Osteocyte (in vitro differentiated cells): ENCODE data around the gene GJA3. TPM values are rescaled to one million over a fixed set of nuclear protein-coding genes. Genes with fewer than 3 reads are reported as not detected.

ENCODE experiments used
- DNase-seq: peaks from one replicate; pipeline ENCODE4 v3.0.0; 2021; ENCODE audit warnings: mixed read lengths; ENCODE audit not compliant: unreplicated experiment; ENCODE audit errors: extremely low spot score
- H3K27ac Mint-ChIP-seq: one replicate; pipeline ENCODE4 v1.8.0; 2021; ENCODE audit warnings: mild to moderate bottlenecking, mixed read lengths; ENCODE audit not compliant: unreplicated experiment
- H3K27me3 Mint-ChIP-seq: one replicate; pipeline ENCODE4 v1.8.0; 2021; ENCODE audit warnings: mixed read lengths; ENCODE audit not compliant: unreplicated experiment
- H3K36me3 Mint-ChIP-seq: one replicate; pipeline ENCODE4 v1.8.0; 2021; ENCODE audit warnings: mixed read lengths; ENCODE audit not compliant: unreplicated experiment
- H3K4me1 Mint-ChIP-seq: one replicate; pipeline ENCODE4 v1.8.0; 2021; ENCODE audit warnings: mixed read lengths; ENCODE audit not compliant: unreplicated experiment
- H3K4me3 Mint-ChIP-seq: one replicate; pipeline ENCODE4 v1.8.0; 2021; ENCODE audit warnings: mild to moderate bottlenecking, moderate library complexity, mixed read lengths; ENCODE audit not compliant: unreplicated experiment
- H3K9me3 Mint-ChIP-seq: one replicate; pipeline ENCODE4 v1.8.0; 2021; ENCODE audit warnings: mixed read lengths; ENCODE audit not compliant: unreplicated experiment
- total RNA-seq: library from RNA; stranded (reverse); gene quantifications from 2 replicates; pipeline ENCODE4 v1.2.1, GENCODE V29; 2021
- TF ChIP-seq, protein P1 (sequence below): fragments of 200-600 bp; sonication (generic); IDR thresholded peaks from 2 replicates; pipeline ENCODE4 v1.5.0; 2021; ENCODE audit warnings: antibody characterized with exemption, mild to moderate bottlenecking, moderate library complexity

Gene GJA3
- total RNA-seq, 1 donor from 2014 or later, result not detected

DNA sequence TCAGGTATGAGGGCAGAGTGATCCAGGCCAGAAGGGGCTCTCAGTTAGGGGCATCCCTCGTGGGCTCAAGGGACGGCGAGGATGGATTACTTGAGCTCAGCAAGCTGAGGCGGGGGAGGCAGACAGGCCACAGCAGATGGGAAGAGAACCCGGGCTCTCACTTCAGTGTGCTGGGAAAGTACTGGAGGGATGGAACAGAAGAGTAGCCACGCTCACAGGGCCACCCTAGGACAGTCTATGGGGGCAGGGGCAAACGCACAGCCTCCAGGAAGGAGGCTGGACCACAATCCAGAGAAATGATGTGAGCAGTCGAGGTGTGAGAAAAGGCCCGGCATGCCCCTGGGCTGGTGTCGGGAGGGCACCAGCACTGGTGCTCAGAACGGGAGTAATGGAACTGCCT lies 9.2 kb downstream of the GJA3 start:
- Mint-ChIP-seq H3K36me3 (no peaks in the 10 kb centered on the region), H3K4me3 (no peak overlapping the region), H3K4me1 (no peaks in the 10 kb centered on the region), H3K27me3 (peaks cover 80% of the 10 kb centered on the region), H3K9me3 (no peaks in the 10 kb centered on the region), H3K27ac (no peak overlapping the region)
- TF ChIP-seq, protein P1, sequence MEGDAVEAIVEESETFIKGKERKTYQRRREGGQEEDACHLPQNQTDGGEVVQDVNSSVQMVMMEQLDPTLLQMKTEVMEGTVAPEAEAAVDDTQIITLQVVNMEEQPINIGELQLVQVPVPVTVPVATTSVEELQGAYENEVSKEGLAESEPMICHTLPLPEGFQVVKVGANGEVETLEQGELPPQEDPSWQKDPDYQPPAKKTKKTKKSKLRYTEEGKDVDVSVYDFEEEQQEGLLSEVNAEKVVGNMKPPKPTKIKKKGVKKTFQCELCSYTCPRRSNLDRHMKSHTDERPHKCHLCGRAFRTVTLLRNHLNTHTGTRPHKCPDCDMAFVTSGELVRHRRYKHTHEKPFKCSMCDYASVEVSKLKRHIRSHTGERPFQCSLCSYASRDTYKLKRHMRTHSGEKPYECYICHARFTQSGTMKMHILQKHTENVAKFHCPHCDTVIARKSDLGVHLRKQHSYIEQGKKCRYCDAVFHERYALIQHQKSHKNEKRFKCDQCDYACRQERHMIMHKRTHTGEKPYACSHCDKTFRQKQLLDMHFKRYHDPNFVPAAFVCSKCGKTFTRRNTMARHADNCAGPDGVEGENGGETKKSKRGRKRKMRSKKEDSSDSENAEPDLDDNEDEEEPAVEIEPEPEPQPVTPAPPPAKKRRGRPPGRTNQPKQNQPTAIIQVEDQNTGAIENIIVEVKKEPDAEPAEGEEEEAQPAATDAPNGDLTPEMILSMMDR, result no peak
- DNase-seq, result peak; percentile 73

DNA sequence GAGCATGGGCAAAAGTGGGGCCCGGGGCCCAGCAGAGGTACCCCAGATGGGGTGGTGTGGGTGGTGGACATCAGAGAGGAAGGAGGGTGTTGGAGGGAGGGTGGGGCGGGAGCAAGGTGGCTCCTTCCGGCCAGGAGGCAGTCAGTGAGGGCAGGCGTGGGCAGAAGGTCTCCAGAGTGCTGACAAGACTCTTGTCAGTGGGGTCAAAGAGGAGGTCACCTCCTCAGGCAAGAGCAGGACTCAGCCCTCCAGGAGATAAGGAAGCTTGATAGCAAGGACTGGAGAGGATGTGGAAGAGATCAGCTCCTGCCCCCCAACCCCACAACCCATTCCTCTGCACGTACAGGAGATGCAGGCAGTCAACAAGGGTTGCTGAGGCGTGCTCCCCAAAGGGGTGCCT lies 9.8 kb downstream of the GJA3 start:
- Mint-ChIP-seq H3K27me3 (peaks cover 80% of the 10 kb centered on the region), H3K9me3 (no peaks in the 10 kb centered on the region), H3K27ac (no peak overlapping the region), H3K4me1 (no peaks in the 10 kb centered on the region), H3K4me3 (no peak overlapping the region), H3K36me3 (no peaks in the 10 kb centered on the region)
- DNase-seq, result peak; percentile 74
- TF ChIP-seq, protein P1, result no peak

DNA sequence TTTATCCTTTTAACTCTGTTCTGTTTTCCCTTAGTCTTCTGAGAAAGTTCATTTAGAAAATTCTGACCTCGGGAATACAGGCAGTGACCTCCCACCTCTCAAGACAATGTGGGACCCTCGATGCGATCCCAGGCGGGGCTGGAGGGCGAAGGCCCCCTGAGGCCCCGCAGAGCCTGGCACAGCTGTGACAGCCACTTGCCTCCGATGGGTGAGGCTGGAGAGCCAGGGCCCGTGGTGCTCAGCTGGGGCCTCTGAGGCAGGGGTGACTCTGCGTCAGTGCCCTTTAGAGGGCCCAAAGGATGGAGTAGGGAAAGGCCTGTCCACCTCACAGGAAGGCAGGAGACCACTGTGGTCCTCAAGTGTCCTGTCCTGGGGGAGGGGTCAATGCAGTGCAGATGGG lies 10.3 kb downstream of the GJA3 start:
- H3K4me3 Mint-ChIP-seq, result no peak overlapping the region
- H3K36me3 Mint-ChIP-seq, result no peaks in the 10 kb centered on the region
- no peaks in the 10 kb centered on the region for H3K9me3 Mint-ChIP-seq
- peak; percentile 78 for DNase-seq
- TF ChIP-seq, protein P1, result no peak
- H3K27me3 Mint-ChIP-seq, result peaks cover 81% of the 10 kb centered on the region
- H3K27ac Mint-ChIP-seq, result no peak overlapping the region
- no peaks in the 10 kb centered on the region for H3K4me1 Mint-ChIP-seq

GRCh38 chr13:20149762-20150161 lies 11.1 kb downstream of the GJA3 start:
- Mint-ChIP-seq H3K36me3 (no peaks in the 10 kb centered on the region), H3K4me3 (no peak overlapping the region), H3K27ac (no peak overlapping the region), H3K27me3 (peaks cover 81% of the 10 kb centered on the region), H3K9me3 (no peaks in the 10 kb centered on the region), H3K4me1 (no peaks in the 10 kb centered on the region)
- DNase-seq, result peak; percentile 51
- TF ChIP-seq, protein P1, result no peak

DNA sequence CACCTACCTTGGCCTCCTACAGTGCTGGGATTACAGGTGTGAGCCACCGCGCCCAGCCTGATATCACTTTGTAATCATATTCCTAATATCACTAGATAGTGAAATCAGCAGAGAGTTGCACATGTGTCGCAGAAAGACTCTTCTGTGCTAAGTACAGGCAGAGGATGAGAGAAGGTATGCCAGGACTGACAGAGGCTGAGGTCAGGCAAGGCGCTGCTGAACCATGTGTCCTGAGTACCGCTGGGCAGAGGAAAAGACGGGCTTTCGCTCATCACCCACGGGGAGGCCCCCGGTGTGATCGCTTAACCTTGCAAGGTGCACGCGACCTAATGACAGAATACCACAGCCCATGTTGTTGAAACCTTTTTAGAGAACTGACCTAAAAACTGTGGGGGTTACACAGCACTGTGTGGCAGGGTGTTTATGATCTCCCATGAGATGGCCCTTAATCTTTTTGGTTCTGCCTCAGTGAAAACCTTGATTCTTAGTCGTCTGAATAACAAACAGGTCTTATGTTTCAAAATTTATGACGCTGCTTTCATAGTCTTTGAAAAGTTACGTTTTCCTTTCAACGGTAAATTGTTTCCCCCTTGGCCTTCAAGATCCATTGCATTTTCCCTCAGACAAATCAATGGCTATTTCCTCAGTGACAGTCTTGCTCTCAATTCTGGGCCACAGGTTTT lies 12.2 kb downstream of the GJA3 start:
- TF ChIP-seq, protein P1, result no peak
- peak; percentile 76 for DNase-seq
- peaks cover 70% of the 10 kb centered on the region for H3K27me3 Mint-ChIP-seq
- no peaks in the 10 kb centered on the region for H3K4me1 Mint-ChIP-seq
- no peaks in the 10 kb centered on the region for H3K9me3 Mint-ChIP-seq
- no peaks in the 10 kb centered on the region for H3K36me3 Mint-ChIP-seq
- no peak overlapping the region for H3K4me3 Mint-ChIP-seq
- no peak overlapping the region for H3K27ac Mint-ChIP-seq
